ENCODE measurements around the gene UBTD1.
"Not testable (repeated sequence)": the region's sequence is repeated elsewhere in the genome, so short reads cannot be mapped to it uniquely, and the experiment has no call there.

Gene UBTD1

DNA sequence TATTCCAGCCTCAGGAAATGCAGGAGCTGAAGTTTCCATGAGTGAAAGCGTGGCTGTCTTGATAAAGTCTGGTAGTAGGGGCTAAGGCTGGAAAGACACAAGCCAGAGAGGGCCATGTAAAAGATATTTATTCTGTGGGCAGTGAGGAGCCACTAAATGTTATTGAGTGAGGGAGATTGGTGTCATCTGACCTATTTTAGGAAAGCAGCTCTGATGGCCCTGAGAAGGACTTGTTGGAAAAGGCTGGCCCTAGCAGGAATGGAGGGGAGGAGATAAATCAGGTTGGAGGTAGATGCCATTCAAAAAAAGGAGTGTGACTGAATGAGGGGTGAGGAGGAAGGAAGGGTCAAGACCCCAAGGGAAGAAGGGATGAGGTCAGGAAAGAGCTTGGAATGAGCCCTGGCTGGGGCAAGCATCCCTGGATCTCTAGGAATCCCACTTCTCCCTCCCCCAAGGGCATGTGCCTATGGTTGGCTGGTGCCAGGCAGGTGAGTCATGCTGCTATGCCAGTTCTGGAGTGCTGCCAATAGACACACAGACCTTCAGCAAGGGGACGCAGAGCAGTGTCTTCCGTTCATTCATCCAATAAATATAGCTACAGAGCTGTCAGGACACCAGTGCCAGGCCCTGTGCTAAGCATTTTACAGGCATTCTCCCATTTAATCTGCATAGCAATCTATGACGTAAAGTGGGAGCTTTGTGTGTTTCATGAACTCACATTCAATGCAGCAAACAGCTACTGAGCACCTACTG, 75.8 kb downstream of the UBTD1 start:
- peaks cover 24% of the 10 kb centered on the region for H3K4me1 Mint-ChIP-seq

DNA sequence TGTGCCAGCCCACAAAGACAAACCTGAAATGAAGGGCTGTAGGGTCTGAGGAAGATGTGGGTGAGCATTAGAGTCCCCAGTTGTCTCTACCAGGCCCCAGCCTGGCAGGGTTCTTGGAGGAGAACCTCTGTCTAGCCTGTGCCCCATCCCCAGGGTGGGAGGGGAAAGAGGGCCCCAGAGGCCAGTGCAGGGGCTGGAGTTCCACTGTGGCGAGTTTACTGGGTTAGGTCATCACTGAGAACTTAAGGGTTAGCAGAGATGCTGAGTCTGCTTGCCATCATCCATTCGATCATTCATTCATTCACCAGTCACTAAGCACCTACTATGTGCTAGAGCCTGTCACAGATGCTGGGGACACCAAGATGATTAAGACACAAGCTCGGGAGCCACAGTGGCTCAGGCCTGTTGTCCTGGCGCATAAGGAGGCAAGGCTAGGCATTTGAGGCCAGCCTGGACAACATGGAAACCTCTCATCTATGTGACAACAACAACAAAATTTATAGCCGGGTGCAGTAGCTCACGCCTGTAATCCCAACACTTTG, 76.5 kb downstream of the UBTD1 start:
- Mint-ChIP-seq H3K9me3 (no peaks in the 10 kb centered on the region), H3K4me3 (no peak overlapping the region), H3K4me1 (peaks cover 24% of the 10 kb centered on the region), H3K27ac (no peak overlapping the region), H3K36me3 (ENCODE audit: low read depth) (no peaks in the 10 kb centered on the region), H3K27me3 (ENCODE audit: low read depth, poor library complexity) (no peaks in the 10 kb centered on the region)
- DNase-seq, result no peak
- TF ChIP-seq CTCF (IDR thresholded peaks at IDR 0.05), result no peak

More for the DNA sequence above, 75.8 kb downstream of the UBTD1 start:
- DNase-seq, result no peak
- no peaks in the 10 kb centered on the region for H3K27me3 Mint-ChIP-seq (ENCODE audit: low read depth, poor library complexity)
- H3K36me3 Mint-ChIP-seq (ENCODE audit: low read depth), result no peaks in the 10 kb centered on the region
- no peaks in the 10 kb centered on the region for H3K9me3 Mint-ChIP-seq
- H3K4me3 Mint-ChIP-seq, result no peak overlapping the region
- no peak for TF ChIP-seq CTCF (IDR thresholded peaks at IDR 0.05)
- H3K27ac Mint-ChIP-seq, result peak overlapping the region; percentile 1

GRCh38 chr10:97576487-97576886, 77.8 kb downstream of the UBTD1 start:
- not testable (repeated sequence) for H3K9me3 Mint-ChIP-seq; H3K36me3 Mint-ChIP-seq (ENCODE audit: low read depth); H3K4me3 Mint-ChIP-seq; DNase-seq; H3K27ac Mint-ChIP-seq; H3K27me3 Mint-ChIP-seq (ENCODE audit: low read depth, poor library complexity)
- peaks cover 24% of the 10 kb centered on the region for H3K4me1 Mint-ChIP-seq

GRCh38 chr10:97577701-97578100, 79.0 kb downstream of the UBTD1 start:
- Mint-ChIP-seq H3K9me3 (no peaks in the 10 kb centered on the region), H3K36me3 (ENCODE audit: low read depth) (no peaks in the 10 kb centered on the region), H3K27ac (no peak overlapping the region), H3K4me3 (no peak overlapping the region), H3K4me1 (peaks cover 23% of the 10 kb centered on the region), H3K27me3 (ENCODE audit: low read depth, poor library complexity) (peaks cover 2% of the 10 kb centered on the region)
- no peak for DNase-seq
- no peak for TF ChIP-seq CTCF (IDR thresholded peaks at IDR 0.05)

DNA sequence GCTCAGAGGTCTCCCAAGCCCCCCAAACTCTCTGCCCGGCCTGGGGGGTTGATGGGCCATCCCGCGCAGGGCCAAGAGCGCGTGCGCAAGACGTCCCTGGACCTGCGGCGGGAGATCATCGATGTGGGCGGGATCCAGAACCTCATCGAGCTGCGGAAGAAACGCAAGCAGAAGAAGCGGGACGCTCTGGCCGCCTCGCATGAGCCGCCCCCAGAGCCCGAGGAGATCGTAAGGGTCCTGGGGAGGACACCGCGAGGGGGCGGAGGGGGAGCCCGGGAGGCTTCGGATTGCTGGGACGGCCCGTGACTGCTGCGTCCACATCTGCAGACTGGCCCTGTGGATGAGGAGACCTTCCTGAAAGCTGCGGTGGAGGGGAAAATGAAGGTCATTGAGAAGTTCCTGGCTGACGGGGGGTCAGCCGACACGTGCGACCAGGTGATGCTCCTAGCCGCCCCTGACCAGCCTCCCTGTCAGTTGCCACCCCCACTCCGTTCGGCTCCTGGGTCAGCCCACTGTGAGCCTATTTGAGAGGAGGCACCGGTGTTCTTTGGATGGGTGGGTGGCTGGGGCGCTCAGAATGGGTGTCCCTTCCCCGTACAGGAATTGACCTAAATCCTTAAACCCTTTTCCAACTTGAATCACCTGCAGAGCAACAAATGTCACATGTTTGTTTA, 79.6 kb downstream of the UBTD1 start:
- peaks cover 2% of the 10 kb centered on the region for H3K27me3 Mint-ChIP-seq (ENCODE audit: low read depth, poor library complexity)
- H3K4me3 Mint-ChIP-seq, result no peak overlapping the region
- no peak overlapping the region for H3K27ac Mint-ChIP-seq
- no peaks in the 10 kb centered on the region for H3K9me3 Mint-ChIP-seq
- no peak for DNase-seq
- H3K36me3 Mint-ChIP-seq (ENCODE audit: low read depth), result no peaks in the 10 kb centered on the region
- no peak for TF ChIP-seq CTCF (IDR thresholded peaks at IDR 0.05)
- peaks cover 17% of the 10 kb centered on the region for H3K4me1 Mint-ChIP-seq

- H3K4me1 Mint-ChIP-seq, result peaks cover 24% of the 10 kb centered on the region
- TF ChIP-seq CTCF (IDR thresholded peaks at IDR 0.05), result no peak
- no peaks in the 10 kb centered on the region for H3K36me3 Mint-ChIP-seq (ENCODE audit: low read depth)
- H3K27ac Mint-ChIP-seq, result no peak overlapping the region
- no peak overlapping the region for H3K4me3 Mint-ChIP-seq
- H3K9me3 Mint-ChIP-seq, result no peaks in the 10 kb centered on the region
- H3K27me3 Mint-ChIP-seq (ENCODE audit: low read depth, poor library complexity), result peaks cover 6% of the 10 kb centered on the region
- DNase-seq, result no peak
Measured at GRCh38 chr10:97580421-97581367, 82.0 kb downstream of the UBTD1 start.

All from nephron progenitor cell (in vitro differentiated cells).